B cell (primary cell): ENCODE data around the gene COQ5. TPM values are rescaled to one million over a fixed set of nuclear protein-coding genes. Genes with fewer than 3 reads are reported as not detected.

Experiments
- ATAC-seq: fragments of 200-7000 bp; cut with Tn5 transposase; one replicate; pipeline ENCODE4 v1.10.0; 2021; ENCODE audit warnings: low read depth, mild to moderate bottlenecking, moderate number of reproducible peaks, moderate library complexity
- CTCF ChIA-PET: fragments of 350-600 bp; sonication (Branson Sonifier 250); formaldehyde crosslinking; loops from one replicate; lab custom pipeline; 2021; ENCODE audit warnings: antibody characterized with exemption, inconsistent platforms; lab: Charles Lee
- POLR2A ChIA-PET: fragments of 350-600 bp; sonication (Branson Sonifier 250); formaldehyde crosslinking; loops from one replicate; lab custom pipeline; 2021; ENCODE audit warnings: antibody characterized with exemption; lab: Charles Lee
- DNase-seq: peaks from one replicate; pipeline ENCODE4 v3.0.0; 2013
- H2AFZ ChIP-seq: 2 replicates; pipeline ENCODE4 v1.6.1; 2012; ENCODE audit warnings: mild to moderate bottlenecking, low read depth, low read length; ENCODE audit not compliant: insufficient read depth, poor library complexity, severe bottlenecking
- H3K27ac ChIP-seq, 2 donors: 1 replicate in 1 of 2; 2 replicates in 1 of 2; pipeline ENCODE4 v1.5.1; 2012 to 2013; ENCODE audit warnings: low read length in 2 of 2, mild to moderate bottlenecking in 2 of 2, moderate library complexity in 1 of 2
- H3K27me3 ChIP-seq, 4 experiments: fragments of 200-600 bp in 1 of 4; sonication (generic) in 1 of 4; replicated peaks in 1 of 4; 1 replicate in 2 of 4; 2 replicates in 2 of 4; pipeline versions ENCODE4 v1.6.1 to v1.7.0; 2013 to 2016; ENCODE audit warnings: low read length in 3 of 4, mild to moderate bottlenecking in 2 of 4, mixed read lengths in 1 of 4, moderate library complexity in 1 of 4; ENCODE audit not compliant: insufficient read depth in 4 of 4, control insufficient read depth in 3 of 4; ENCODE audit errors: control extremely low read depth in 1 of 4
- H3K36me3 ChIP-seq, 2 experiments: replicated peaks in 1 of 2; 1 replicate in 1 of 2; 2 replicates in 1 of 2; pipeline versions ENCODE4 v1.6.1 to v1.7.1; 2013; ENCODE audit warnings: low read length in 1 of 2; ENCODE audit not compliant: insufficient read depth in 2 of 2, control insufficient read depth in 1 of 2; ENCODE audit errors: control extremely low read depth in 1 of 2, extremely low read depth in 1 of 2
- H3K4me1 ChIP-seq, 2 donors: fragments of 200-600 bp in 1 of 2; sonication (generic) in 1 of 2; 1 replicate in 1 of 2; 2 replicates in 1 of 2; pipeline versions ENCODE4 v1.5.1 to v1.6.1; 2013 to 2017; ENCODE audit warnings: low read length in 2 of 2; ENCODE audit not compliant: control insufficient read depth in 2 of 2, insufficient read depth in 2 of 2
- H3K4me2 ChIP-seq: replicated peaks from 2 replicates; pipeline ENCODE3; 2012; ENCODE audit warnings: mild to moderate bottlenecking, low read depth, low read length; ENCODE audit not compliant: poor library complexity, severe bottlenecking
- H3K4me3 ChIP-seq, 5 experiments: fragments of 200-600 bp in 1 of 5; sonication (generic) in 1 of 5; 1 replicate in 3 of 5; 2 replicates in 2 of 5; pipeline versions ENCODE4 v1.5.1 to v1.7.0; 2011 to 2016; ENCODE audit warnings: low read length in 4 of 5, mild to moderate bottlenecking in 4 of 5, low read depth in 2 of 5, control low read depth in 1 of 5, moderate library complexity in 1 of 5; ENCODE audit not compliant: insufficient read depth in 1 of 5; ENCODE audit errors: control extremely low read depth in 1 of 5, extremely low read depth in 1 of 5
- H3K79me2 ChIP-seq: fragments of 200-600 bp; sonication (generic); one replicate; pipeline ENCODE4 v1.6.0; 2016; ENCODE audit warnings: low read length; ENCODE audit not compliant: control insufficient read depth, insufficient read depth
- H3K9ac ChIP-seq: fragments of 200-600 bp; sonication (generic); 2 replicates; pipeline ENCODE4 v1.6.1; 2017; ENCODE audit warnings: mild to moderate bottlenecking, low read length, moderate library complexity
- H3K9me3 ChIP-seq, 3 donors: one replicate each; pipeline versions ENCODE4 v1.6.1 to v1.7.1; 2013; ENCODE audit warnings: low read length in 2 of 3; ENCODE audit not compliant: control insufficient read depth in 2 of 3, insufficient read depth in 1 of 3; ENCODE audit errors: control extremely low read depth in 1 of 3
- H4K20me1 ChIP-seq: 2 replicates; pipeline ENCODE4 v1.6.0; 2012; ENCODE audit warnings: mild to moderate bottlenecking, low read length; ENCODE audit not compliant: insufficient read depth, control insufficient read depth, poor library complexity, severe bottlenecking
- H3K27ac Mint-ChIP-seq: one replicate; pipeline ENCODE4 v1.8.0; 2021; ENCODE audit warnings: mixed read lengths
- H3K27me3 Mint-ChIP-seq: one replicate; pipeline ENCODE4 v1.8.0; 2021; ENCODE audit warnings: mixed read lengths
- H3K4me1 Mint-ChIP-seq: one replicate; pipeline ENCODE4 v1.8.0; 2021; ENCODE audit warnings: mixed read lengths
- H3K4me3 Mint-ChIP-seq: one replicate; pipeline ENCODE4 v1.8.0; 2021; ENCODE audit warnings: mixed read lengths
- H3K9me3 Mint-ChIP-seq: one replicate; pipeline ENCODE4 v1.8.0; 2022; ENCODE audit warnings: mixed read lengths; ENCODE audit not compliant: insufficient read depth
- EZH2 ChIP-seq: IDR thresholded peaks from 2 replicates; pipeline ENCODE4 v1.6.1; 2012; ENCODE audit warnings: borderline replicate concordance, low read depth, mild to moderate bottlenecking, moderate library complexity, low read length; ENCODE audit not compliant: insufficient read depth, poor library complexity, severe bottlenecking
- WGBS: methylation state at CpG from one replicate; pipeline ENCODE4 v1.1.5; 2013; ENCODE audit warnings: missing lambda C conversion rate; ENCODE audit not compliant: insufficient coverage; 5-methylcytosine and 5-hydroxymethylcytosine counted together
- intact Hi-C: fragments of 100-400 bp; cut with micrococcal nuclease; formaldehyde crosslinking; loops from one replicate; pipeline ENCODE4 v1.10.0; 2022
- polyA plus RNA-seq: library from polyadenylated mRNA; depleted of rRNA; stranded (reverse); fragments of >200 nt; gene quantifications from 2 replicates; pipeline ENCODE4 v1.2.3, GENCODE V29; 2012
- total RNA-seq, 2 donors: library from RNA; stranded (reverse); fragments of 120-200 nt in 1 of 2; gene quantifications; 1 replicate in 1 of 2; 2 replicates in 1 of 2; pipeline versions ENCODE4 v1.2.3 to v1.2.4, GENCODE V29; 2013 to 2022
- TF ChIP-seq, protein P1 (sequence below): fragments of 200-600 bp; IDR thresholded peaks from one replicate; pipeline ENCODE4 v1.8.0; 2022; ENCODE audit warnings: antibody characterized with exemption, mild to moderate bottlenecking

The COQ5 gene
- total and polyA plus RNA-seq, 2 donors (not counting 1 experiment from before 2014, with no cell fraction given) = 9.8 to 22.1 TPM

DNA sequence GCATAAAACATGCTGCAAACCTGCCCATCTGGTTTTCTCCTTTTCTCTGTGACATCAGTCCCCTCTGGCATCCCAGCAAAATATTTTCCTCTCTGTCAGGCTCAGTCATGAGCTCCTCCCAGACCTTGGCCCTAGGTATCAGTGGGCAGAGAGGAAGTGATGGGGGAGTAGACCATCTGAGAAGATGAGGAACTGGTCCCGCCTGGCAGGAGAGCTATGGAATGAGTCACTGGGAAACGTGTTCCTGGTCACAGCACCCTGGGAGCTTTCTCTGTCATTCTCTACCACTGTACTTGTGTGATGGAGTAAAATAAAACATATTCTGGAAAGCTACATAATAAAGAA, 54.4 kb downstream of the COQ5 start:
- Histone ChIP-seq H3K27ac (no peak overlapping the region), H4K20me1 (no peaks in the 10 kb centered on the region), H3K27me3 (no peaks in the 10 kb centered on the region), H3K36me3 (no peaks in the 10 kb centered on the region), H3K4me2 (no peak overlapping the region), H3K79me2 (peaks cover 22% of the 10 kb centered on the region), H3K4me3 (no peak overlapping the region), H3K9me3 (no peaks in the 10 kb centered on the region), H3K9ac (no peak overlapping the region), H3K4me1 (peaks cover 5 to 8% of the 10 kb centered on the region in 2 donors), H2AFZ (no peak overlapping the region)
- ATAC-seq = no peak
- CTCF ChIA-PET = interaction anchor here (1.0 to 1.2 kb wide), 2 partner anchors 28 to 45 kb away, joined by 3 to 4 read pairs; no protein-coding TSS in a partner anchor
- Mint-ChIP-seq H3K27me3 (no peaks in the 10 kb centered on the region), H3K27ac (no peak overlapping the region), H3K4me1 (peaks cover 7% of the 10 kb centered on the region), H3K4me3 (no peak overlapping the region), H3K9me3 (no peaks in the 10 kb centered on the region)
- POLR2A ChIA-PET = no interaction called here
- no peak for DNase-seq
- intact Hi-C loops = no loop called here
- TF ChIP-seq, protein P1, sequence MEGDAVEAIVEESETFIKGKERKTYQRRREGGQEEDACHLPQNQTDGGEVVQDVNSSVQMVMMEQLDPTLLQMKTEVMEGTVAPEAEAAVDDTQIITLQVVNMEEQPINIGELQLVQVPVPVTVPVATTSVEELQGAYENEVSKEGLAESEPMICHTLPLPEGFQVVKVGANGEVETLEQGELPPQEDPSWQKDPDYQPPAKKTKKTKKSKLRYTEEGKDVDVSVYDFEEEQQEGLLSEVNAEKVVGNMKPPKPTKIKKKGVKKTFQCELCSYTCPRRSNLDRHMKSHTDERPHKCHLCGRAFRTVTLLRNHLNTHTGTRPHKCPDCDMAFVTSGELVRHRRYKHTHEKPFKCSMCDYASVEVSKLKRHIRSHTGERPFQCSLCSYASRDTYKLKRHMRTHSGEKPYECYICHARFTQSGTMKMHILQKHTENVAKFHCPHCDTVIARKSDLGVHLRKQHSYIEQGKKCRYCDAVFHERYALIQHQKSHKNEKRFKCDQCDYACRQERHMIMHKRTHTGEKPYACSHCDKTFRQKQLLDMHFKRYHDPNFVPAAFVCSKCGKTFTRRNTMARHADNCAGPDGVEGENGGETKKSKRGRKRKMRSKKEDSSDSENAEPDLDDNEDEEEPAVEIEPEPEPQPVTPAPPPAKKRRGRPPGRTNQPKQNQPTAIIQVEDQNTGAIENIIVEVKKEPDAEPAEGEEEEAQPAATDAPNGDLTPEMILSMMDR = no peak
- TF ChIP-seq EZH2 = no peak
- no CpG with 5 or more reads among the region's 2 CpGs for WGBS

DNA sequence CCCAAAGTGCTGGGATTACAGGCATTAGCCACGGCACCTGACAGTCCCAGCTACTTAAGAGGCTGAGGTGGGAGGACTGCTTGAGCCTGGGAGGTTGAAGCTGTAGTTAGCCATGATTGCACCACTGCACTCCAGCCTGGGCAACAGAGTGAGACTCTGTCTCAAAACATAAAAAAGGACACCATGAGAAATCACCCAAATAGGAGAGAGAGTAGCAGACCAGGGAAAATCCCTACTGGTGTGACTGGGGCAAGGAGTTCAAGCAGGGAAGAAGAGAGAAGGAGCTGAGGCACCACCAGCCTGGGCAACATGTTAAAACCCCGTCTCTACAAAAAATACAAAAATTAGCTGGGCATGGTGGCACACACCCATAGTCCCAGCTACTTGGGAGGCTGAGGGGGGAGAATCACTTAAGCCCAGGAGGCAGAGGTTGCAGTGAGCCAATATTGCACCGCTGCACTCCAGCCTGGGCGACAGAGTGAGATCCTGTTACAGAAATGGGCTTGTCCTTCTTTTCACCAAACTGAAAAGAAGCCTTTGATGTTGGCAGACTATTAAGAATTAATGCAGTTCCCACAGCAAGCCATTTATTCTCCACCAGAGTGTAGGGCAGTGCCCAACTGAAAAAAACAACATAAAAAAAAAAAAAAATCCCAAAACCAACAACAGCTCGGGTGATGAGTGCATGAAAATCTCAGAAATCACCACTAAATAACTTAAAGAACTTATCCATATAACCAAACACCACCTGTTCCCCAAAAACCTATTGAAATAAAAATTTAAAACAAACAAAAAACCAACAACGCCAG, 54.9 kb downstream of the COQ5 start:
- DNase-seq (no peak), ATAC-seq (no peak)
- H3K4me2 ChIP-seq = no peak overlapping the region
- TF ChIP-seq EZH2 = no peak
- TF ChIP-seq, protein P1 = no peak
- H3K4me1 ChIP-seq = peaks cover 5 to 8% of the 10 kb centered on the region in 2 donors
- no peak overlapping the region for H2AFZ ChIP-seq
- intact Hi-C loops = no loop called here
- Mint-ChIP-seq H3K27me3 (no peaks in the 10 kb centered on the region), H3K9me3 (no peaks in the 10 kb centered on the region), H3K4me1 (peaks cover 7% of the 10 kb centered on the region), H3K27ac (no peak overlapping the region), H3K4me3 (no peak overlapping the region)
- peaks cover 22% of the 10 kb centered on the region for H3K79me2 ChIP-seq
- WGBS = 80% methylated on average over 1 of the region's 6 CpGs
- no peak overlapping the region for H3K27ac ChIP-seq
- no peaks in the 10 kb centered on the region for H3K36me3 ChIP-seq
- ChIA-PET POLR2A (no interaction called here), CTCF (interaction anchor here (1.0 kb wide), 1 partner anchor 44 kb away, joined by 3 read pairs; no protein-coding TSS in a partner anchor)
- peaks cover under 1% of the 10 kb centered on the region for H4K20me1 ChIP-seq
- H3K27me3 ChIP-seq = no peaks in the 10 kb centered on the region
- no peak overlapping the region for H3K4me3 ChIP-seq
- no peaks in the 10 kb centered on the region for H3K9me3 ChIP-seq
- H3K9ac ChIP-seq = no peak overlapping the region
